DMS53 (cell line): Measurements from ENCODE around the gene KRT5.
"Not testable (repeated sequence)": the region's sequence is repeated elsewhere in the genome, so short reads cannot be mapped to it uniquely, and the experiment has no call there.

Experiments
- DNase-seq: peaks from one replicate; lab custom pipeline; 2025; lab: John Stamatoyannopoulos, UW

KRT5 gene

DNA sequence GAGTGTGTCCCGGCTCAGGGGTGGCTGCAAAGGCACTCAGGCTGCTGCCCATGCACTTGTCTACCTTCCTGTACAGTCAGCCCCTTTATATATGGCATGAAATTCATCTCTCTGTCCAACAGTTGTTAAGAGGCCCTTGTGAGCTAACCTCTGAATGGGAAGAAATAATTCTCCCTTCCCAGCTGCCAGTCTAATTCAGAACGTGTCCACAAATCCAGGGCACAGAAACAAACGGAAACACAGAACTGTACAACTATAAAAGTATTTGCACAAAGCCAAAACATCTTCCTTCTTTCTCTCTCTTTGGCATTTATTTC lies 849 bp downstream of the KRT5 start:
- no peak for DNase-seq

DNA sequence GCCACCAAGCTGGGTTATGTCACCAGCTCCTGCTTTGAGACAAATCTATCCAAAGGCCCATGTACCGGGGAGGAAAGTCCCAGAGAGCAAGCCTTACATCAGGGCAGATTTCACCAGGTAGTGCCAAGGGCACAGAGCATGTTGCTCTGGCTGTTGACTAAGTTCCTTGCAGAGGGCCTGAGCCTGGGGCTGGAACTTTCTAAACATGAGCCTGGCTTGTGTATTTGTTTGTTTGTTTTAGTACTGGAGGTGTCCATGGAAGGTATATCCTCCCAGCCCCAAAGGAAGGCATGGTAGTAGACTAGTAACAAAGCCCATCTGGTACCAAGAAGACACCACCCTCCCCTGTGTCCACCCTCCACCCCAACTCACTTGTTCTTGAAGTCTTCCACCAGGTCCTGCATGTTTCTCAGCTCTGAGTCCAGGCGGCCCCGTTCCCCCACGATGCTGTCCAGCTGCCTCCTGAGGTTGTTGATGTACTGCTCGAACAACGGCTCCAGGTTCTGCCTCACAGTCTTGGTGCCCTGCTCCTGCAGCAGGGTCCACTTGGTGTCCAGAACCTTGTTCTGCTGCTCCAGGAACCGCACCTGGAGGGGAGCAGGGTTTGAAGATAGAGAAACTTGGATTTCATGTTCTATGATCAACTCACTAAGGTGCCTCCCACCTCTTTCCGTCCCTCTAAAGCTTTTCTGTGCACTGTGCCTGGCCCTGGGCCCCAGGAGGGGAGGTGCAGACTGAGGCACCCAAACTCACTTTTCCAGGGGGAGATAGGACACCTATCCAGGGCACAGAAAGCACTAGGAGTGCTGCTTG lies 1.4 kb downstream of the KRT5 start:
- no peak for DNase-seq

GRCh38 chr12:52517888-52518287 lies 2.3 kb downstream of the KRT5 start:
- no peak for DNase-seq

- no peak for DNase-seq
These were observed 3.0 kb downstream of the KRT5 start for GRCh38 chr12:52517005-52517835.

DNA sequence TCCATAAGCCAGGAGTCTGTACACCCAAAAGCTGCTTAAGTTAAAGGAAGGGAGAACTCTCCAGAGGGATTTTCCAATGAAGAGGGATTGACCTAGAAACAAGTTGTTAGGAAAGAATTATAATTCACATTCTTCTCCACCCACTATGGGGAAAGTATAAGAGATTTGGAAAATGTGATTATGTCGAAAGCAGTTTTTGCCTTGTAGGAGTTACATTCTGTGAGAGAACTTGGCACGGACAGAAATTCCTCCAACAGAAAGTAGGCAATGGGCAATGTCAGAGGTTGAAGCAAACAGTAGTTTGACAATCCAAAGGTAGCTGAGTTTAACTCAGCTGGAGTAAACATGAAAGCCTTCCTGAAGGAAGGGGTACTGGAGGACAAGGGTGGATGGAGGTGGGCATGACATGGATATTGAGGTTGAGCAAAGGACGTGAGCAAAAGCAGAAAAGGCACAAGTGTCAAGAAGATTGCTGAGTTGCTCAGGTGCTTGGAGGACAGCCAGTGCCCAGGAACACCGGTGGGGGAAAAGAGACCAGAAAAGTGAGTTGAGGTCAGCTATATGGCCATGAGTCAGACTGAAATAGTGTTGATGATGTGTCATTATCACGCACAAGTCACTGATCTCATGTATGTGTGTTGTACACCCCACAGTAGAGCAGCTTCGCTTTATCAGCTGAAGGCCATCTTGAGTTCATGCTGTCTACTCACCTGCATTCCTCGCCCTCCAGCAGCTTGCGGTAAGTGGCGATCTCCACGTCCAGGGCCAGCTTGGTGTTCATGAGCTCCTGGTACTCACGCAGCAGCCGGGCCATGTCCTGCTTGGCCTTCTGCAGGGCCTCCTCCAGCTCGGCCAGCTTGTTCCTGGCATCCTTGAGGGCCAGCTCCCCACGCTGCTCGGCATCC lies 4.0 kb downstream of the KRT5 start:
- DNase-seq: no peak

DNA sequence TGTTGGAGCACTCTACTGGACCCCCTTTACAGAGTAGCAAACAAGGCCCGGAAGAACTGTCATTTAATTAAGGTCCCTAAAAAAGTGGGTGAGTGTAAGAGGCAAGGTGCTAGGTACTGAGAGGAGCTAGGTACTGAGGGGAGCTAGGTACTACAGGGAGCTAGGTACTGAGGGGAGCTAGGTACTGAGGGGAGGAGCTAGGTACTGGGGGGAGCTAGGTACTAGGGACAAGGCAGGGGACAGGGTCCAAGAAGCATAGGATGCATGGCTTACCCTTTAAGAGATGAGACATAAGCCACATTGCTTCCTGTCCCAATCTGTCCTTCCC lies 4.9 kb downstream of the KRT5 start:
- DNase-seq: no peak

- DNase-seq: no peak
These were observed 5.5 kb downstream of the KRT5 start for GRCh38 chr12:52514471-52515318.

DNA sequence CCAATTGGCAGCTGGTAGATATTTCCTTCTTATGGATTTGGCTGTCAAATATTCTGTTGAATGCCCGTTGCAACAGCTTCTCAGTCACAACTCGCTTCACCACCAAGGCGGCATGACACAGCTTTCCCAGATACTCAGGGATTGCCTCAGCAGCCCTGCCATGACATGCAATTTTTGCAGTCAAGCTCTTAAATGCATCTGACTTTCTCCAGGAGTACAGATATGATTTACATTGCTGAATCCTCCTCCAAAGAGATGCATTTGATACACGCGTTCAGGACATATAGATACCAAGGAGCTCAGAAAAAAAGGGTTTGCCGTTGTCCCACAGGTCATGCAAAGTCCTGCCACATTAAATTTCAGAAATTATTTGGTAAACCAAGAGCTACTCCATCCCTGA lies 6.5 kb downstream of the KRT5 start:
- DNase-seq: no peak

- DNase-seq: no peak
These were observed 12.0 kb downstream of the KRT5 start for GRCh38 chr12:52508211-52508610.

GRCh38 chr12:52506858-52507715 lies 13.1 kb downstream of the KRT5 start:
- DNase-seq: peak; percentile 43

GRCh38 chr12:52502877-52503276 lies 17.3 kb downstream of the KRT5 start:
- no peak for DNase-seq

DNA sequence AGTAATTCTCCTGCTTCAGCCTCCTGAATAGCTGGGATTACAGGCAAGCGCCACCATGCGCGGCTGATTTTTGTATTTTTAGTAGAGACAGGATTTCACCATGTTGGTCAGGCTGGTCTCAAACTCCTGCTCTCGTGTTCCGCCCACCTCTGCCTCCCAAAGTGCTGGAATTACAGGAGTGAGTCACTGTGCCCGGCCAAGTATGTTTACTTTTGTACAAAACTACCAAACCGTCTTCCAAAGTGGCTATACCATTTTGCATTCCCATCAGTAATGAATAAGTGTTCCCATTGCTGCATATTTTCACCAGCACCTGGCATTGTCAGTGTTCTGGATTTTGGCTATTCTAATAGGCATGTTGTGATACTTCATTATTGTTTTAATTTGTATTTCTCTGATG lies 18.7 kb downstream of the KRT5 start:
- no peak for DNase-seq

DNA sequence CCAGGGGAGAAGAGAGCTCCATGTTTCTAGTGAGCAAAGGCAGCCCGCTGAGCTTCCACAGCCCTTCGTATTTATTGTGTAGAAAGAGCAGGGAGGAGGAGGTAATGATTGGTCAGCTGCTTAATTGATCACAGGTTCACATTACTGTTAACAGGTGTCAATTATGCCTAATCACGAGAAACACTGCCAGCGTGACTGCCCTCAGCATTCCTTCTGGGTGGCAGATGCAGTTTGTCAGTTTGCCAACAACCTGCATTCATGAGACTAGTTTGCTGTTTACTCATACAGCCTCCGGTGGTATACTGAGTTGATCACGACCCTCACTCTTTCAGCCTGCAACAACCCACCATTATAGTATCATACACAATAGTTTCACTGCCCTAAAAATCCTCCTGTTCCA lies 19.6 kb downstream of the KRT5 start:
- not testable (repeated sequence) for DNase-seq

DNA sequence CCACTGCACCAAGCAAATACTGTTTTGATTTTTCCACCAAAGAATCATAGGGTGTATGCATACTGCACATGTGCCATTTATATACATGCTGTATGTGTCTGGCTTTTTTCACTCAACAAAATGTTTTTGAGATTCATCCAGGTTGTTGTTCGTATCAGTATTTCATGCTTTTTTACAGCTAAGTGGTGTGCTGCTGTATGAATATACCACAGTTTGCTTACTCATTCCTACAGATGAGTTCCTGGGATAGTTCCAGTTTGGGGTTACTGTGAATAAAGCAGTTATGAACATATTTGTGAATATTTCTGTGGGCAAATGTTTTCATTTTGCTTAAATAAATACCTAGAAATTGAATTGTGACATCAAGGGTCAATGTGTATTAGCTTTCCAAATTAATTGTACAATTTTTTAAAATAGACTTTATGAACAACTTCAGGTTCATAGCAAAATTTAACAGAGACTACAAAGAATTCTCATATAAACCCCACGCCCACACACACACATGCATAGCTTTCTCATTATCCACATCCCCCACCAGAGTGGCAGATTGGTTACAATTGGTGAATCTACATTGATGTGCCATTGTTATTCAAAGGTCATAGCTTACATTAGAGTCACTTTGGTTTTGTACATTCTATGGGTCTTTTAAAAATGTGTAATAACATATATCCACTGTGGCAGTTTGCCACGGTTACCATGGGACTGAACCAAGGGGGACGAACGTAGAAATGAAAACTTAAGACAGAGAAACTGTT lies 20.2 kb downstream of the KRT5 start:
- no peak for DNase-seq

- no peak for DNase-seq
These were observed 21.2 kb downstream of the KRT5 start for GRCh38 chr12:52498946-52499345.

GRCh38 chr12:52497975-52498374 lies 22.2 kb downstream of the KRT5 start:
- DNase-seq: no peak

- no peak for DNase-seq
These were observed 23.6 kb downstream of the KRT5 start for GRCh38 chr12:52496590-52497071.

DNA sequence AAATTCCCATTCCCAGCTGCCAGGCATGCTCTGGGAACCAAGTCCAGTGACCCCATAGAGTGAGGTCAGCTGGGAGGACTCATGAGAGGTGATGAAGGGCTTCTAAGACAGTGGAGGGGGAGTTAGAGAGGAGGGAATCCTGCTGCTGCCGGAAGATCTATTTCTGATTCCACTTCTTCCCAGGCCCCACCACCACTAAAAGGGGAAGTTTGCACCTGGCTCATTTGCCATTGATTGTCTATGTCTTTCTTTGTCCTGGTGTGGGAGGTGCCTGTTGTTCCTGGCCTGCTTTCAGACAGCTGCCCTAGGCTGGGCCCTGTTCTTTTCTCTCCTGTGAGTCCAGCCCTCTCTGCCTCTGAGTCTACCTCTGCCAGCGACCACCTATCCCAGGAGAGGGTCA lies 24.1 kb downstream of the KRT5 start:
- DNase-seq: no peak

DNA sequence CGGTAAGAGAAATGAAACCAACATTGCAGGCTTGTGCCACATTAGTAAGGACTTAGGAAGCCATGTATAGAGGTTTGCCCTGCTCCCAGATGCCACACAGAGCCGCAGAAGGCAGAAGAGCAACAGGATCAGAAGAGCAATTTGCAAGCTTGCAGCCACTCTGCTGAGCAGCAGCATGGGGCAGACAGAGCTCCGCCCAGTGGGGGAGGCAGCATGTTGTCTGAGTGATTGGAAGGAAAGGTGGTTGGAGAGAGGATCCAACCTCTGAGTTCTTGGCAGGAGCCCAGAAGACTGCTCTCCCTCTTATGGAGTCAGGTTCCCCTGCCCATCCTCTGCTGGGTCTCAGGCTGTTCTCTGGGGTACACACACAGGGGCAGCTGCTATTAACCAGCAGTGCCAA lies 24.8 kb downstream of the KRT5 start:
- DNase-seq: no peak

GRCh38 chr12:52494518-52494917 lies 25.7 kb downstream of the KRT5 start:
- DNase-seq: no peak
